Heart left ventricle (tissue), 16 donors: ENCODE results near the gene CXCR6. TPM values are rescaled to one million over a fixed set of nuclear protein-coding genes. Genes with fewer than 3 reads are reported as not detected.
A peak's percentile ranks its signal among the peaks of the same experiment; 100 is the strongest.

Source experiments
- ATAC-seq, 4 donors: fragments of 200-7000 bp; cut with Tn5 transposase; one replicate each; pipeline ENCODE4 v1.9.1; 2020 to 2022; ENCODE audit warnings: moderate library complexity in 4 of 4, mild to moderate bottlenecking in 3 of 4, moderate number of reproducible peaks in 1 of 4
- DNase-seq, 5 donors: peaks; one replicate each; pipeline ENCODE4 v3.0.0-alpha.2; 2020
- H3K27ac ChIP-seq, 12 donors: fragments of 200-600 bp; sonication (generic) in 4 of 12; one replicate each; pipeline versions ENCODE4 v1.5.0 to v1.8.0; 2016 to 2022; ENCODE audit warnings: mild to moderate bottlenecking in 2 of 12
- H3K27me3 ChIP-seq, 9 donors: fragments of 200-600 bp; sonication (generic) in 2 of 9; one replicate each; pipeline versions ENCODE4 v1.5.1 to v1.8.0; 2016 to 2022; ENCODE audit warnings: mild to moderate bottlenecking in 3 of 9
- H3K36me3 ChIP-seq, 9 donors: fragments of 200-600 bp; sonication (generic) in 2 of 9; one replicate each; pipeline versions ENCODE4 v1.5.0 to v1.8.0; 2018 to 2022; ENCODE audit warnings: mild to moderate bottlenecking in 2 of 9
- H3K4me1 ChIP-seq, 12 donors: fragments of 200-600 bp; sonication (generic) in 4 of 12; one replicate each; pipeline versions ENCODE4 v1.5.0 to v1.8.0; 2016 to 2022; ENCODE audit warnings: mild to moderate bottlenecking in 3 of 12
- H3K4me3 ChIP-seq, 12 donors: fragments of 200-600 bp; sonication (generic) in 4 of 12; one replicate each; pipeline versions ENCODE4 v1.5.0 to v1.8.0; 2017 to 2022; ENCODE audit warnings: mild to moderate bottlenecking in 9 of 12, moderate library complexity in 4 of 12
- H3K9me3 ChIP-seq, 12 donors: fragments of 200-600 bp; sonication (generic) in 4 of 12; one replicate each; pipeline versions ENCODE4 v1.5.0 to v1.8.0; 2016 to 2022; ENCODE audit warnings: mild to moderate bottlenecking in 1 of 12
- POLR2A ChIP-seq, 2 donors: fragments of 450-650 bp; IDR thresholded peaks; one replicate each; pipeline ENCODE4 v1.6.1; 2017; ENCODE audit warnings: antibody characterized with exemption in 2 of 2, mild to moderate bottlenecking in 2 of 2, moderate library complexity in 2 of 2
- WGBS, 4 donors: extraction: QIAGEN DNeasy Blood & Tissue Kit in 2 of 4; methylation state at CpG; one replicate each; pipeline versions ENCODE4 v1.1.5 to v1.1.7; 2013 to 2018; 5-methylcytosine and 5-hydroxymethylcytosine counted together
- intact Hi-C, 10 donors: fragments of 100-400 bp; cut with DNase I; formaldehyde crosslinking; loops; one replicate each; pipeline versions ENCODE4 v1.11.1 to v1.14.2; 2022
- polyA plus RNA-seq, 2 donors: library from polyadenylated mRNA; stranded (reverse); fragments of 200-250 nt; gene quantifications; one replicate each; pipeline ENCODE4 v1.2.3, GENCODE V29; 2013
- total RNA-seq, 9 donors: library from RNA; depleted of rRNA in 2 of 9; stranded (reverse); fragments of >200 nt in 2 of 9; fragmentation: NEBNext Ultra II Directional in 3 of 9; extraction: Animal tissue kit (Norgen Biotek cat#: 25700) in 3 of 9; gene quantifications; one replicate each; pipeline versions ENCODE4 v1.1.0 to v1.2.4, GENCODE V29; 2016 to 2023
- TF ChIP-seq, protein P1 (sequence below), 12 donors: fragments of 200-600 bp; sonication (generic) in 4 of 12; IDR thresholded peaks; one replicate each; pipeline versions ENCODE4 v1.5.0 to v1.8.0; 2018 to 2022; ENCODE audit warnings: antibody characterized with exemption in 12 of 12, mild to moderate bottlenecking in 5 of 12
- donor health status: ischemic (EF 13 %, LVEDD 7.1; RV severe dilation, severe dysfunction).
- donor health status: healthy with polysubstance abuse.
- donor health status: DM: no; HTN: yes; CAD: no.
- donor health status: DM: no; HTN: no; CAD: no.
- donor health status: ischemic (EF 25% LVEDD 6.9; RV normal size, moderate dysfunction).
- donor health status: ischemic (EF 25% LVEDD 5.7; RV mildly dilated, moderate dysfunction).
- donor health status: healthy.
- donor health status: DM: yes; HTN: yes; CAD: no.
- donor health status: ischemic (EF 35%, LVEDD 5.7; RV mildly dilated, moderate dysfunction).
- donor health status: nonischemic (EF 11% LVEDD 7.7; RV severe dilation, severe dysfunction).
- donor health status: DM: yes; HTN: yes; CAD: no.
- donor health status: PGD.
- donor health status: ischemic (EF 29% LVEDD 5.4; RV normal size, mild dysfunction).
- donor health status: nonischemic (EF 23%, LVEDD 6.1; RV moderate dilation, normal function).

Gene CXCR6
- total and polyA plus RNA-seq, 11 donors, result 0.19 to 2.1 (median 0.30) TPM; not detected in 3

DNA sequence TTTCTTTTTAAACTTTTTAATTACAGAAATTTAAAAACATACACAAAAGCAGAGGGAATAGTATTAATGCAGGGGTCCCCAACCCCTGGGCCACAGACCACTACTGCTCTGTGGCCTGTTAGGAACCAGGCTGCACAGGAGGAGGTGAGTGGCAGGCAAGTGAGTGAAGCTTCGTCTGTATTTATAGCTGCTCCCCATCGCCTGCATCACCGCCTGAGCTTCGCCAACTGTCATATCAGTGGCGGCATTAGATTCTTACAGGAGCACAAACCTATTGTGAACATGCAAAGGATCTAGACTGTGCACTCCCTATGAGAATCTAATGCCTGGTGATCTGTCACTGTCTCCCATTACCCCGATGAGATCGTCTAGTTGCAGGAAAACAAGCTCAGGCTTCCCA is 34.5 kb upstream of the CXCR6 start:
- intact Hi-C loops, result no loop called here
- DNase-seq (no peak), ATAC-seq (no peak)
- no peak overlapping the region for H3K27ac ChIP-seq
- no peaks in the 10 kb centered on the region for H3K27me3 ChIP-seq
- 66 to 81% (median 74%) methylated on average over 7 of the region's 7 CpGs for WGBS, 4 donors
- H3K9me3 ChIP-seq, result no peaks in the 10 kb centered on the region
- TF ChIP-seq, protein P1, sequence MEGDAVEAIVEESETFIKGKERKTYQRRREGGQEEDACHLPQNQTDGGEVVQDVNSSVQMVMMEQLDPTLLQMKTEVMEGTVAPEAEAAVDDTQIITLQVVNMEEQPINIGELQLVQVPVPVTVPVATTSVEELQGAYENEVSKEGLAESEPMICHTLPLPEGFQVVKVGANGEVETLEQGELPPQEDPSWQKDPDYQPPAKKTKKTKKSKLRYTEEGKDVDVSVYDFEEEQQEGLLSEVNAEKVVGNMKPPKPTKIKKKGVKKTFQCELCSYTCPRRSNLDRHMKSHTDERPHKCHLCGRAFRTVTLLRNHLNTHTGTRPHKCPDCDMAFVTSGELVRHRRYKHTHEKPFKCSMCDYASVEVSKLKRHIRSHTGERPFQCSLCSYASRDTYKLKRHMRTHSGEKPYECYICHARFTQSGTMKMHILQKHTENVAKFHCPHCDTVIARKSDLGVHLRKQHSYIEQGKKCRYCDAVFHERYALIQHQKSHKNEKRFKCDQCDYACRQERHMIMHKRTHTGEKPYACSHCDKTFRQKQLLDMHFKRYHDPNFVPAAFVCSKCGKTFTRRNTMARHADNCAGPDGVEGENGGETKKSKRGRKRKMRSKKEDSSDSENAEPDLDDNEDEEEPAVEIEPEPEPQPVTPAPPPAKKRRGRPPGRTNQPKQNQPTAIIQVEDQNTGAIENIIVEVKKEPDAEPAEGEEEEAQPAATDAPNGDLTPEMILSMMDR (IDR thresholded peaks at IDR 0.05), result no peak
- TF ChIP-seq POLR2A (IDR thresholded peaks at IDR 0.05), result no peak
- H3K36me3 ChIP-seq, result no peaks in the 10 kb centered on the region
- H3K4me3 ChIP-seq, result no peak overlapping the region
- peaks cover 0 to 9% (median 0%) of the 10 kb centered on the region in 12 donors for H3K4me1 ChIP-seq

DNA sequence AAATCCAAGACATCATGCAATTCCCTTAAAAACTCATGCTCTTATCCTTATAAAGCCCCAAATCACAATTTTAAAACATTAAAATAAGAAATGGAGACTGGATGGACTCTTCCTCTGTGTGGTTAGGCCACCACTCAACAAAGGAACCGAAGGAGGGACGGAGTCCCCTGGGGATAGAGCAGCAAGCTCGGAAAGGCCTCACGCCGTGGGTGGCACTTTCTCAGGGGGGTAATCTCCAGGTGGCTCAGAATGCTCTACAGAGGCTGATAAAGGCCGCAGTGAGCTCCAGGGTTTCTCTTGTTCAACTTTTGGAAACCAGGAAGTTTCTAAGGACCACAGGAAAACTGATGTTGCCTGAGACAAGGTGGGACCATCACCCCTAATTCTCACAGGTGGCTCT is 33.7 kb upstream of the CXCR6 start:
- H3K4me1 ChIP-seq, result peaks cover 0 to 9% (median 0%) of the 10 kb centered on the region in 12 donors
- WGBS, 4 donors, result 79 to 87% (median 81%) methylated on average over 6 of the region's 6 CpGs
- ATAC-seq, result no peak
- H3K9me3 ChIP-seq, result no peaks in the 10 kb centered on the region
- H3K27ac ChIP-seq, result no peak overlapping the region
- H3K36me3 ChIP-seq, result no peaks in the 10 kb centered on the region
- no peak overlapping the region for H3K4me3 ChIP-seq
- TF ChIP-seq, protein P1 (IDR thresholded peaks at IDR 0.05), result no peak
- no peak for TF ChIP-seq POLR2A (IDR thresholded peaks at IDR 0.05)
- no peak for DNase-seq
- H3K27me3 ChIP-seq, result no peaks in the 10 kb centered on the region
- intact Hi-C loops, result no loop called here

- intact Hi-C loops, result no loop called here
- no peak for DNase-seq
- peaks cover 0 to 15% (median 0%) of the 10 kb centered on the region in 12 donors for H3K4me1 ChIP-seq
Observed at GRCh38 chr3:45910892-45911291, 32.4 kb upstream of the CXCR6 start.

GRCh38 chr3:45911511-45912226 is 31.6 kb upstream of the CXCR6 start:
- no peaks in the 10 kb centered on the region for H3K9me3 ChIP-seq
- no peak overlapping the region for H3K27ac ChIP-seq
- no peak for DNase-seq
- H3K4me3 ChIP-seq, result no peak overlapping the region
- 92 to 96% (median 94%) methylated on average over 11 of the region's 11 CpGs for WGBS, 4 donors
- TF ChIP-seq, protein P1 (IDR thresholded peaks at IDR 0.05), result no peak
- no peak for TF ChIP-seq POLR2A (IDR thresholded peaks at IDR 0.05)
- no peak for ATAC-seq
- intact Hi-C loops, result no loop called here
- H3K27me3 ChIP-seq, result no peaks in the 10 kb centered on the region
- H3K4me1 ChIP-seq, result peaks cover 0 to 22% (median 0%) of the 10 kb centered on the region in 12 donors
- H3K36me3 ChIP-seq, result no peaks in the 10 kb centered on the region

More at GRCh38 chr3:45910892-45911291, 32.4 kb upstream of the CXCR6 start:
- no peaks in the 10 kb centered on the region for H3K27me3 ChIP-seq
- WGBS, 4 donors, result 65 to 74% (median 71%) methylated on average over 4 of the region's 4 CpGs
- ATAC-seq, result peak in 3 of 4 donors; percentile 61 to 68 (median 65)
- no peak overlapping the region for H3K4me3 ChIP-seq
- H3K9me3 ChIP-seq, result no peaks in the 10 kb centered on the region
- no peak for TF ChIP-seq POLR2A (IDR thresholded peaks at IDR 0.05)
- TF ChIP-seq, protein P1 (IDR thresholded peaks at IDR 0.05), result no peak
- no peaks in the 10 kb centered on the region for H3K36me3 ChIP-seq
- H3K27ac ChIP-seq, result no peak overlapping the region
